BE2C (cell line): ENCODE data around the gene ULK2.

Source experiments
- DNase-seq: peaks from one replicate; pipeline ENCODE4 v3.0.0-alpha.2; 2020
- H3K27me3 ChIP-seq: fragments of 250-450 bp; sonication (Bioruptor Pico); 2 replicates; pipeline ENCODE4 v1.5.1; 2020; ENCODE audit warnings: mild to moderate bottlenecking
- H3K36me3 ChIP-seq: fragments of 250-450 bp; sonication (Bioruptor Pico); 2 replicates; pipeline ENCODE4 v1.5.1; 2020; ENCODE audit warnings: mild to moderate bottlenecking
- H3K4me1 ChIP-seq: fragments of 250-450 bp; sonication (Bioruptor Pico); 2 replicates; pipeline ENCODE4 v1.5.1; 2020
- H3K4me3 ChIP-seq: 2 replicates; pipeline ENCODE4 v1.5.1; 2011; ENCODE audit warnings: low read depth, low read length
- H3K9me3 ChIP-seq: fragments of 250-450 bp; sonication (Bioruptor Pico); 2 replicates; pipeline ENCODE4 v1.5.1; 2020
- CTCF ChIP-seq: IDR thresholded peaks from 2 replicates; pipeline ENCODE4 v1.5.1; 2012; ENCODE audit warnings: mild to moderate bottlenecking, low read depth, low read length

Gene ULK2

GRCh38 chr17:19739241-19740201 lies 128.2 kb downstream of the ULK2 start:
- no peak for DNase-seq
- no peak for TF ChIP-seq CTCF

GRCh38 chr17:19738757-19739156 lies 129.0 kb downstream of the ULK2 start:
- TF ChIP-seq CTCF = no peak
- no peaks in the 10 kb centered on the region for H3K36me3 ChIP-seq
- H3K27me3 ChIP-seq = no peaks in the 10 kb centered on the region
- H3K4me3 ChIP-seq = no peak overlapping the region
- DNase-seq = no peak
- H3K4me1 ChIP-seq = no peaks in the 10 kb centered on the region
- H3K9me3 ChIP-seq = no peaks in the 10 kb centered on the region

More at GRCh38 chr17:19739241-19740201, 128.2 kb downstream of the ULK2 start:
- no peaks in the 10 kb centered on the region for H3K4me1 ChIP-seq
- H3K27me3 ChIP-seq = no peaks in the 10 kb centered on the region
- H3K4me3 ChIP-seq = no peak overlapping the region
- no peaks in the 10 kb centered on the region for H3K36me3 ChIP-seq
- H3K9me3 ChIP-seq = no peaks in the 10 kb centered on the region

- H3K27me3 ChIP-seq = no peaks in the 10 kb centered on the region
- no peaks in the 10 kb centered on the region for H3K36me3 ChIP-seq
- no peaks in the 10 kb centered on the region for H3K4me1 ChIP-seq
- no peak for TF ChIP-seq CTCF
- no peak overlapping the region for H3K4me3 ChIP-seq
- no peaks in the 10 kb centered on the region for H3K9me3 ChIP-seq
- DNase-seq = no peak
Observed at GRCh38 chr17:19738073-19738449, 129.7 kb downstream of the ULK2 start.

- no peak for TF ChIP-seq CTCF
- H3K4me1 ChIP-seq = no peaks in the 10 kb centered on the region
- H3K9me3 ChIP-seq = no peaks in the 10 kb centered on the region
- H3K4me3 ChIP-seq = no peak overlapping the region
- no peaks in the 10 kb centered on the region for H3K27me3 ChIP-seq
- DNase-seq = no peak
- no peaks in the 10 kb centered on the region for H3K36me3 ChIP-seq
Observed at GRCh38 chr17:19737305-19738072, 130.2 kb downstream of the ULK2 start.

GRCh38 chr17:19736071-19736470 lies 131.7 kb downstream of the ULK2 start:
- H3K4me1 ChIP-seq = no peaks in the 10 kb centered on the region
- H3K9me3 ChIP-seq = no peaks in the 10 kb centered on the region
- no peak for TF ChIP-seq CTCF
- no peaks in the 10 kb centered on the region for H3K36me3 ChIP-seq
- H3K27me3 ChIP-seq = no peaks in the 10 kb centered on the region
- no peak for DNase-seq
- no peak overlapping the region for H3K4me3 ChIP-seq
